GM19043 (cell line): ENCODE measurements around the gene TRAF3.
"Not testable (repeated sequence)": the region's sequence is repeated elsewhere in the genome, so short reads cannot be mapped to it uniquely, and the experiment has no call there.

Experiments
- ATAC-seq: cut with Tn5 transposase; IDR thresholded peaks from one replicate; pipeline ENCODE4 v1.9.1; 2021; ENCODE audit warnings: low read depth; ENCODE audit not compliant: unreplicated experiment

Gene TRAF3

DNA sequence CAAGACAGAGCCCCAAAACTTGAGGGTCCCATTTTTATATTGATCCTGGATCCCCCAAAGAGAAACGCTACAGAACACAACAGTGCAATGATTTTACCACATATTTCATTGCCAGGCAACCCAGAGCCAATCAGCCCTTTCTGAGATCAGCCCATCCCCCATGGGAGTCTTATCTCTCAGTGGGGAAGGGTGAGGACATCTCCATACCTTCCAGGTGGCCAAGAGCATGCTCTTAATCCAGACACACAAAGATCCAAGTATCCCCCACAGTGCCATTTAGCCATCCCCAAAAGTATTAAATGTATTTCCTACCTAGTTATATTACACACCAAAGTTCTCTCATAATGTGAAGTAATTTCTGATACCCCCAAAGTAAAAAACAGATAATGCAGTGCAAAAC lies 82.7 kb downstream of the TRAF3 start:
- no peak for ATAC-seq

DNA sequence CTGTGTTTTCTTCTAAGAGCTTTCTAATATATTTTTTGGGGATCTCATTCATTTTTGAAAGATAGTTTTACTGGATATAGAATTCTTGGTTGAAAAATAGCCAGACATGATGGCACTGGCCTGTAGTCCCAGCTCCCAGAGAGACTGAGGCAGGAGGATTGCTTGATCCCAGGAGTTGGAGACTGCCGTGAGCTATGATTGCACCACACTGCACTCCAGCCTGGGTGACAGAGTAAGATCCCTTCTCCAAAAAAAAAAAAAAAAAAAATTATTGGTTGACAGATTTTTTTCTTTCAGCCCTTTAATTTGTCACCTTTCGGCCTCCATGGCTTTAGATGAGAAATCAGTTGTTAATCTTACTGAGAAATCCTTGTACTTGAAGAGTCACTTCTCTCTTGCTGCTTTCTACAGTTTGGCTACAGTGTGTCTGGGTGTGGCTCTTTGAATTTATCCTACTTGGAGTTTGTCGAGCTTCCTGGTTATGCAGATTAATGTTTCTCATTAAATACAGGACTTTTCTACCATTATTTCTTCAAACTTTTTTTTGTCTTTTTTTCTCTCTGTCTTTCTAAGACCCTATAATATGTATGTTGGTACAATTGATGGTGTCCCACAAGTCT lies 85.0 kb downstream of the TRAF3 start:
- ATAC-seq, result no peak

DNA sequence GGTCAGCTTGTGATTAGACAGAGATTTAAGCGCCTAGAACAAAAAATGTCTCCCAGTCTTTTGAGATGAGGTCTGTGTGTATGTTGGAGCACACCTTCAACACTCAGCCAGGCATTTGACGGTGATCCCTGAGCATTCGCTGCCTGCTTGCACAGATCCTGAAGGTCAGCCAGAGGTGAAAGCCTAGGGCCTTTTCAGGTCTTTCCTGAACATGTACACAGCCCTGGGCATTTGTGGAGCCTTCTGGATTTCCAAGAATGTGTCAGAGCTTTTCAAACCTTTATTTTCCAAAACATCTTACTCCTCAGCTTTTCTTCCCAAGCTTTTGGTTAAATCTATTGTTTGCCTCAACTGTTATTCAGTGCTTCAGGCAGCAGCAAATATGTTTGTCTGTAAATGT lies 86.1 kb downstream of the TRAF3 start:
- ATAC-seq, result no peak

DNA sequence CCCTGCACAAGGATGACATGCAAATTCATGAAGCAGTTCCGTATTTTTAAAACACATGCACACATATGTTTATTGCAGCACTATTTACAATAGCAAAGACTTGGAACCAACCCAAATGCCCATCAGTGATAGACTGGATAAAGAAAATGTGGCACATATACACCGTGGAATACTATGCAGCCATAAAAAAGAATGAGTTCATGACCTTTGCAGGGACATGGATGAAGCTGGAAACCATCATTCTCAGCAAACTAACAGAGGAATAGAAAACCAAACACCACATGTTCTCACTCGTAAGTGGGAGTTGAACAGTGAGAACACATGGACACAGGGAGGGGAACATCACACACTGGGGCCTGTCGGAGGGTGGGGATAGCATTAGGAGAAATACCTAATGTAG lies 88.7 kb downstream of the TRAF3 start:
- not testable (repeated sequence) for ATAC-seq

DNA sequence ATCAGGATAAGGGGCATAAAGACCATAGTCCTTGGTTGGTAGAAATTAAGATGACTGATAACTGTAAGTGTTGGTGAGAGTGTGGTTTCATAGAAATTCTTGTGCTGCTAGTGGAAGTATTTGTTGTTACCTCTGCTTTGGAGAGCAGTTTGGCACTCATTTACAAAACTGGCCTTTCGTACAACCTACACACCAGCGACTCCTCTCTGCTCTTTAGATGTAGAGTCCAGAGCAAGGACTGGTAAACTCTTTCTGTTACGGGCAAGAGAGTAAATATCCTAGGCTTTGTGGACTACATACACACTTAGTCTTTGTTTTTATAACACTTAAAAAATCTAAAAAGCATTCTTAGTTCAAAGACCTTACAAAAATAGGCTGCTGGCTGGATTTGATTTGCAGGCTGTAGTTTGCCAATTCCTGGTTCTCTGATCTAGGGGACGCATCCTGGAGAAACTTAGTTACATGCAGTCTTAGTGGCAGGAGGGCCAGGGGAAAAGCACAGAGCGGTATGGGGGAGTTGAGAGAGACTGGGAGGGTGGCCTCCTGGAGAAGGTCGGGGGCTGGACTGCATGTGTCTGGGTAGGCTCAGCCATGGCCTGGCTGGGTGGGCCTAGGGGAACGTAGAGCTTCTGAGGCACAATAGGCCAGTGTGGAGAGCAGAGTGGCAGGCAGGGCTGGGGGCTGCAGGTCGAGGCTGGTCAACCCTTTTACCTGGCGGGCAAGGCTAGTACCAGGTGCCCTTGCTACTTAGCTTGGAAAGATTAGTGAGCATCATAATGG lies 89.9 kb downstream of the TRAF3 start:
- ATAC-seq, result no peak

DNA sequence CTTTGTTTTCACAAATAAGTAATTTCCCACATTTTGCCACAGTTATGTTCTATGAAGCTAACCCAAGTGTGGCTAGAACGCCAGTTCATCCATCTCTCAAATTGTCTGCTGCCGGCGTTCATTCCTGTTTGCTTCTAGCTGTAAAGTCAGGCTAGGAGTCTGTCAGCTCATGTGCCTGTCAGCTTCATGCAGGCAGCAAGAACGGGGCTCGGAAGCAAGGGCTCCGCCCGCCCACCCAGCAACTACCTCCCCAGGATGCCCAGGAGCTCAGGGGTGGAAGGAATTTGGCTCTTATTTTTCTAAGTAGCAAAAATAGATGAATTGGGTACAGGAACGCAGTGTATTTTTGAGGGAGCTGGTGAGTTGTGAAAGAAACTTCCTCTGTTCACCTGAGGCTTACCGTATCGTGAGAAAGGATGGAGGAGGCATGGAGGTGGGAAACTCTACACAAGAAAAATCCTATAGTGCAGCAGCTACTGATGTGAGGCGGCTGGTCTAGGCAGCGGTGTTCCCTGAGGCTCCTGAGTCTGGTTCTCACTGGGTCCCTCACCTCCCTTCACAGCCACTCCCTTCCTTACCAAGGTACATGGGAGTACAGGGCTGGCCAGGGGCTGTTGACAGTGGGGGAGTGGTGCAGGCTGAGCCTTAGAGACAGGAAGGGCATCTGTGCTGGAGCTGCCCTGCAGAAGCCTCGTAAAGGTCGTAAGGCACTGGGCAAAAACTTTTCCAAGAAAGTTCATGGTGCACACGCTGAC lies 90.8 kb downstream of the TRAF3 start:
- ATAC-seq, result no peak

DNA sequence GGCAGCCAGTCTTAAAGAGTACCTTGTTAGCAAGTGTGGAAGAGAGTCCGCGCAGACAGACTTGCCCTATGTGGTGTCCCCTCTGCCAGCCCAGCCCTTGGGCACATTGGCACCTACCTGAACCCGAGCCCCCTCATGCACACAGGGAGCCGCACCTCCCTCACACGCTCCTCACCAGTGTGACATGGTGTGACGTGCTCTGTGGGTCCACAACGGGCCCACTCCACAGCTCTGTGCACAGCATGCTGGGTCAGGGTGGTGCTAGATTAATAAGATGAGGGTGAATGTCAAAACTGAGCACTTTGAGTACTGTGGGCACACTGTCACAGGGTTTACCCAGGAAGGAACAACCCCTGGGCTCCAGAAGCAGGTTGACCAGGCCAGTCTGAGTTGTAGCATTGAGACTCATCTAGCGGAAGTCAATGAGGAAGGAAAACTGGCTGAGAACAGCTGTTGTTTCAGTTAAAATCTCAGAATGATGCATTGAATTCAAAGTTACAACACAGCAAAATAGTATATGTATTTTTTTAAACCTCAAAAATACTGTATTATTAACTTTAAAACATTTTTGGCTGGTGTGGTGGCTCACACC lies 91.8 kb downstream of the TRAF3 start:
- ATAC-seq, result no peak

DNA sequence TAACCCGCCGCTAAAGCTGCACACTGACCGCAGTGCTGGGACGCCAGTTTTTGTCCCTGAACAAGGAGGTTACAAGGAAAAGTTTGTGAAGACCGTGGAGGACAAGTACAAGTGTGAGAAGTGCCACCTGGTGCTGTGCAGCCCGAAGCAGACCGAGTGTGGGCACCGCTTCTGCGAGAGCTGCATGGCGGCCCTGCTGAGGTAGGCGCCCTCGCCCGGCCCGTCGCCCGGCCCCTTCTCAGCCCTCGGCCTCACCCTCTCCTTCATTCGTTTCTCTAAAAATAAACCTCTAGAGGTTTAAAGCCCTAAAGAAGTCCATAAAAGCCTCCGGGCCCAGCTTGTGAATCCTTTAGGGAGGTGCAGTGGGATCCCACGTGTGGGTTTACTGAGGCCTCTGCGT lies 93.0 kb downstream of the TRAF3 start:
- ATAC-seq, result no peak

DNA sequence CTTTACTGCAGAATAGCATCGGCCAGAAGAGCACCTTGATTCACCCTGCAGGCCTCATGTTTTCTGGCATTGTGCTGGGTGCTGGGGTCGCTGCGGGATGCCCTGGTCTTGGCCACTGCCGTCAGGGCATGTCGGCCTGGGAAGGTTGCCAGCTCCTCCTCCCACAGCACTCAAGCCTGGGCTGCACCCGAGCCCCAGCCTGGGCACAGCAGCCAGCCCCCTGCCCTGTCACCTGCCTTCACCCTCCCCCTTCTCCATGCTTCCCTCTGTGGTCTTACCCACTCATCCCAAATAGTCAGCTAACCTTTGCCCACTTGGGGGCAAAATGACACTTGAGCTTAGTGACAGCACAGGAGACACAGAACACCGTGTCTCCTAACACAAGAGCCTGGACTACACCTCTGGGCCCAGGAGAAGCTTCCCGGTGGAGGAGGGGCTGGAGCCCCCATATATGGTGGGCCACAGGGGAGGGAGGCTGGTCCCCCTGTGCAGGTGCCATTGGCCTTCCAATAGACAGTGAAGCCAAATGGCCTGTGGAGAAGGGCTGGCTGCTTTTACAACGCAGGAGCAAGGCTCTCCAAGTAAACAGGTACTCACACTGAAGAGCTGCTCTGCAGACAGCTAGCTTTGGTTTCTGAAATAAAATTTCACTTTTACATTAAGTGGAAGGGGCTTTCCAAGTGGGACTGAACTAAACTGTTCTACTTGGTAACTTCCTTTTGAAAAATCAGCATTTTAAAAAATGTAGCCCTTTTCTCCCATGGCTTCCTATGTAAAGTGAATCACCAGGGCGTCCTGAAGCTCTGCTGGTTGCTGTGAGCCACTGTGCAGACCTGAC lies 94.0 kb downstream of the TRAF3 start:
- ATAC-seq, result no peak

DNA sequence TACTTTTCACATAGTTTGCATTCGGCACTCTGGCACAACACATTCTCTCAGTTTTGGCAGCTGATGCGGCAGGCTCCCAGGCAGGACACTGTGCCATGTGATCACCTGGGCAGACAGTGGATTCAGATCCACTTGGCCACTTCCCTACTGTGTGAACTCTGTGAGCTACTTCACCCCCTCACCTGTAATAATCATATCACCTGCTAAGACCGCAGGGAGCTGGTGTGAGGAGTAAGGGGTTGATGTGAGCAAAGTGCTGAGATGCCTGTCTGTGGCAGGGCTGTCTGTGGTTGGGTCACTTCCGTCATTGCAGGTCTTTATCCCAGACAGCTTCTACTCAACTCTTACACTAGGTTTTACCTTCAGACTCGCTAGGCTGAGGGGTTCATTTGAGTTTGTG lies 94.8 kb downstream of the TRAF3 start:
- no peak for ATAC-seq

DNA sequence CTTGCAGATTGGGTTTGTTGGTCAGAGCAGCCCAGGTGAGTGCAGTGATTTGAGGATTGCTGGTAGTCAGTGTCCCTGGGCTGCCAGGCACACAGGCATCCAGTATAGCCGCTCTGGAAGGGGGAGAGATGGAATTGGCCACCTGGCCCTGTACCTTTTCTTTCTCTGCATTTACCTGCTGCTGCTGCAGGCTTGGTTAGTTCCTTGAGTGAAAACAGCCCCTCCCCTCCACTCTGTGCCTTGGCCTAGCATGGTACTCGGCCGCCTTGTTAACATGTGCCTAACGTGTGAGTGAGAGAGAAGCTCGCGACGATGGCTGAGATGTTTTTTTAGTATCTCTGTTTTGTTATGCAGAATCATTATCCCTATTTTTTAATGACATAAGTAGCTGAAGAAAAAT lies 95.9 kb downstream of the TRAF3 start:
- ATAC-seq, result no peak

DNA sequence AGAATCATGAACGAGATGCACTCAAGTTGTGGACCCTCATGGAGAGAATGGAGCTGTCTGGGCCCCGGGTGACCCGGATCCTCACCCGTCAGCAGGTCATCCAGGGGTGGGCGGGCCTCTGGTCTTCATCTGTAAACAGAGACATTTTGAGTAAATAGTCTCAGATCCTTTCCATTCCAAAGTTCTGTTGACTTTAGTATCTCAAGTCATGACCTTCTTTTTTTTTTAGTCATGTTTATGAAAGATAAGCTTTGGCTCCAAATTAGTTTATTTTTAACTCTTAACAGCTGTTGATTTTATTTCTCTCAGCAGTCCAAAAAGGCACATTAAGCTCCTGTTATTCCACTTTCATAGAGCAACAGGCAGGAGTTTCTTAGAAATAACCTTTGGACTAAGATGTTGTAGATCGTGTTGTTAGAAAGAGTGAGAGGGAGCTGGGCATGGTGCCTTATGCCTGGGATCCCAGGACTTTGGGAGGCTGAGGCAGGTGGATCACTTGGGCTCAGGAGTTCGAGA lies 96.4 kb downstream of the TRAF3 start:
- no peak for ATAC-seq

DNA sequence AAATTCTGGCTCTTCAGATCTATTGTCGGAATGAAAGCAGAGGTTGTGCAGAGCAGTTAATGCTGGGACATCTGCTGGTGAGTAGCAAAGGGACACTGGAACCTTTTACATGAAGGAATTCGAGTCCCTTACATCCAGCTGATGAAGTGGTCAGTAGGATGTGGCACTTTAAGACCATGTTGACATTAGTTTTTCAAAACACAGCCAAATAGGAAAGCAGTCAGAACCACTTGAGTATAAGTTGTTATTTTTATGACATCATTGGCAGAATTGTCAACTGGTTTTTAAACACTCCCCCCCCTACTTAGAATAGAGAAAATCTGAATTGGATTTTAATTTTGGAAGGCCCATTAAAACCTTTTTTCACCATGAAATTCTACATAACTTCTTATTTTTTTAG lies 98.4 kb downstream of the TRAF3 start:
- no peak for ATAC-seq

DNA sequence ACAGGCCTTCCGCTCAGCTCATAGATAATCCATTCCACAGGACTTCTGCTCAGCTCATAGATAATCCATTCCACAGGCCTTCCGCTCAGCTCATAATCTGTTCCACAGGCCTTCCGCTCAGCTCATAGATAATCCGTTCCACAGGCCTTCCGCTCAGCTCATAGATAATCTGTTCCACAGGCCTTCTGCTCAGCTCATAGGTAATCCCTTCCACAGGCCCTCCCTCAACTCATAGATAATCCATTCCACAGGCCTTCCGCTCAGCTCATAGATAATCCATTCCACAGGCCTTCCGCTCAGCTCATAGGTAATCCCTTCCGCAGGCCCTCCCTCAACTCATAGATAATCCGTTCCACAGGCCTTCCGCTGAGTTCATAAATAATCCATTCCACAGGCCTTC lies 100.3 kb downstream of the TRAF3 start:
- ATAC-seq, result not testable (repeated sequence)

DNA sequence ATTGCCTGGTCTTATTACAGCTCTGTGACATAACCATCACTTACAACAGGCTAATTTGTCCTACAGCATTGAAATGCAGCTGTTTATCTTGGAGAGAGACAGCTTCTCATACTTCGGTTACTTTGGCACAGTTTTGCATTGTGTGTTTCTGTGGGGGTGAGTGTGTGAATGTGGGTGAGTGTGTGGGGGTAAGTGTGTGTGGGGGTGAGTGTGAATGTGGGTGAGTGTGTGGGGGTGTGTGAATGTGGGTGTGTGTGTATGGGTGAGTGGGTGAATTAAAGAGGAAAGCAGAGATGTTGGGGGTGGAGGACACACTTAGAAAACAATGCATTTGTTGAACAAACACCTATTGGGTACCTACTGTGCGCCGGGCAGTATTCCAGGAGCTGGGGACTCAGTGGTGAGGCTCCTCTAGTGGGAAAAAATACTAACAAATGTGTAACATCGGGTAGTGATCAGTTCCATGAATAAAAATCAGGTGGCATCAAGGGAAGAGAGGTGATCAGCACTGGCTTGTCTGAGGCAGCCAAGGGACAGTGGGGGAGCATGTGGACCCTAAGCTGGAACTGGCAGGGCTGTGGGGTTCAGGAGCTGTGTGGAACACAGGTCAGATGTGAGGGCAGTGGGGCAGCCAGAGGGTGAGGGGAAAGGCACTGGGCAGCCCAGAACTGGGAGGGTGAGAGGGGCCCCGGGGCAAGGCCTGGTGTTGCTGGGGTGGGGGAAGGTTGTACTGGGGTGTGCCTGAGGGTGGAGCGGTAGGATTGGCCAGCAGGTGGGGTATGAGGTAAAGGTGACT lies 101.1 kb downstream of the TRAF3 start:
- ATAC-seq, result no peak

DNA sequence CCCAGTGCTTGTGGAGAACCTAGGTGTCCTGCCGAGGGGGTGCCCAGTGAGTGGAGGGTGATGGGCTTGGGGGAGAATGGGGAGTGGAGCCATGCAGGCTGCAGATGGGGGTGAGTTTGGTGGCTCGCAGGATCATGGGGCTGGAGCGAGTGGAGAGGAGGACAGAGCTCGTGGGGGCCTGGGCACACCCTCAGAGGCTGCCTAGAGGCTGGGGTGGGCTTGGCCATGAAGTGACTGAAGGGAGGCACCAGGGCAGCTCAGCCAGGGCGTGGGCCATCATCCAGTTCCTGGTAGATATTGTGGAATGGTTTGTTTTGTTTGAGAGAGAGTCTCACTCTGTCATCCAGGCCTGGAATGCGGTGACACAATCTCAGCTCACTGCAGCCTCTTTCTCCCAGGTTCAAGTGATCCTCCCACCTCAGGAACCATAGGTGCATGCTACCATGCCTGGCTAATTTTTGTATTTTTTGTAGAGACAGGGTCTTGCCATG lies 101.8 kb downstream of the TRAF3 start:
- ATAC-seq, result no peak

DNA sequence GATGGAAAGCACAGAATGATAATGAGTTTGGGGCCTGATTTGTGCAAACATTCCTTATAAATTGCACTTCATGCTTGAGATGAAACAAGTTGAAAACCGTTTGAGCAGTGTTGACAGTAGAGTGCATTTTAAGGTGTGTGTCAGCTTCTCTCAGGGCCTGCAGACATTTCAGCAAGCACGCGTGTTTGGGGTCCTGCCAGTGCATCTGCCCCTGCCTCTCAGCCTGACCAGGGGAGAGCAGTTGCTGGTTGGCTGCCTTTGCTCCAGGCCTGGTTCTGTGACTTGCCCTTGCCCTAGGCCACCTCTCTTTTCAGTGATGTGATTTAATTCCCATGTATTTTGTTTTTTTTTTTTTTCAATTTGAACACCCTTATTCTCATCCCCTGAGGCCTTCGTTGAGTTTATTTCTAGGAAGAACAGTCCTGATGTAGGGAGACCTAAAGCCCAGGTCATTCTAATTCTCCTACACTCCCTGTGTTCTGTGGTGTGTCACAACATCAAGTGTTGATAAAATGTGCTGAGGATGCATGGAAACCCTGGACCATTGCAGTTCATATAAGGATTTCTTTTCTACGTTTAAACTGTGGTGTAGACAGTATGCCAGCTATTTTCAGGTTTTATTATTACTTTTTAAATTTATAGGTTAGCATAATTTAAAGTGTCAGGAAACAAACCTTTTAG lies 105.1 kb downstream of the TRAF3 start:
- no peak for ATAC-seq

DNA sequence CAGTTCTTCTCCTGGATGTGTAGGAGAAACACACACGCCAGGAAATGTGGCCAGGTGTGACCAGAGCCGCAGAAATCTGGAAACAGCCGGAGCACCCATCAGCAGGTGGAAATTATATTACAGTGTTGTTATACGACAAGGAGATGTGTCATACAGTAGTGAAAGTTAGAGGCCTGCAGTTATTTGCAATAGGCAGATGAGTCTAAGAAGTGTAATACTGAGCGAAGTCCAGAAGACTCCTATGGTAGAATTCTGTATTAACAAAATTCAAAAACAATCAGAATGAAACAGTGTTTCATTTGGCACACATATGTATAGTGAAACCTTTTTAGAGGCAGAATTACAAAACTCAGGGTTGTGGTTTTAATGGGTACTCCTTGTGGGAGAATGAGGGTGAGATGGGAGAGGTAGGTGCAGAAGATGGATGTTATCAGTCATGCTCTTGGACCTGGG lies 105.9 kb downstream of the TRAF3 start:
- no peak for ATAC-seq

DNA sequence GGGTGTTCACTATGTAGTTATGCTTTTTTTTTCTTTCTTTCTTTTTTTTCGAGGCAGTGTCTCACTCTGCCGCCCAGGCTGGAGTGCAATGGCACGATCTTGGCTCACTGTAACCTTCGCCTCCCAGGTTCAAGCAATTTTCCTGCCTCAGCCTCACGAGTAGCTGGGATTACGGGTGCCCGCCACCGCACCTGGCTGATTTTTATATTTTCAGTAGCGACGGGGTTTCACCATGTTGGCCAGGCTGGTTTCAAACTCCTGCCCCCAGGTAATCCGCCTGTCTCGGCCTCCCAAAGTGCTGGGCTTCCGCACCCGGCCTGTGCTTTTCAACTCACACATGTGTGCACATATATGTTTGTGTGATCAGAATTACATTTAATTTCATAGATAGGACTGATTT lies 106.3 kb downstream of the TRAF3 start:
- no peak for ATAC-seq
